Activated CD4-positive, alpha-beta memory T cell treated with anti-CD3 and anti-CD28 coated beads for 36 hours (primary cell): ENCODE results near the gene GNG4. TPM values are rescaled to one million over a fixed set of nuclear protein-coding genes. Genes with fewer than 3 reads are reported as not detected.
A peak's percentile ranks its signal among the peaks of the same experiment; 100 is the strongest.

Experiments used
- CTCF ChIA-PET: fragments of 350-600 bp; sonication (Branson Sonifier 250); formaldehyde crosslinking; loops from one replicate; lab custom pipeline; 2021; ENCODE audit warnings: antibody characterized with exemption, inconsistent platforms; lab: Charles Lee
- POLR2A ChIA-PET: fragments of 350-600 bp; sonication (Branson Sonifier 250); formaldehyde crosslinking; loops from one replicate; lab custom pipeline; 2021; ENCODE audit warnings: antibody characterized with exemption; lab: Charles Lee
- DNase-seq: peaks from one replicate; pipeline ENCODE4 v3.0.0-alpha.2; 2020
- H3K27ac Mint-ChIP-seq: one replicate; pipeline ENCODE4 v1.8.0; 2021; ENCODE audit warnings: mixed read lengths
- H3K27me3 Mint-ChIP-seq: one replicate; pipeline ENCODE4 v1.8.0; 2021; ENCODE audit warnings: mixed read lengths
- H3K36me3 Mint-ChIP-seq: one replicate; pipeline ENCODE4 v1.8.0; 2021; ENCODE audit warnings: mixed read lengths
- H3K4me1 Mint-ChIP-seq: one replicate; pipeline ENCODE4 v1.8.0; 2021; ENCODE audit warnings: low read depth, mixed read lengths
- H3K4me3 Mint-ChIP-seq: one replicate; pipeline ENCODE4 v1.8.0; 2021; ENCODE audit warnings: mild to moderate bottlenecking, mixed read lengths
- H3K9me3 Mint-ChIP-seq: one replicate; pipeline ENCODE4 v1.8.0; 2021; ENCODE audit warnings: mixed read lengths
- intact Hi-C: fragments of 100-400 bp; cut with micrococcal nuclease; formaldehyde crosslinking; loops from one replicate; pipeline ENCODE4 v1.15.1; 2023
- total RNA-seq, 2 experiments: library from RNA; stranded (reverse); gene quantifications; one replicate each; pipeline ENCODE4 v1.2.3, GENCODE V29; 2021

Gene GNG4
- total RNA-seq, 2 experiments from 2014 or later = 0.88 to 1.8 TPM

DNA sequence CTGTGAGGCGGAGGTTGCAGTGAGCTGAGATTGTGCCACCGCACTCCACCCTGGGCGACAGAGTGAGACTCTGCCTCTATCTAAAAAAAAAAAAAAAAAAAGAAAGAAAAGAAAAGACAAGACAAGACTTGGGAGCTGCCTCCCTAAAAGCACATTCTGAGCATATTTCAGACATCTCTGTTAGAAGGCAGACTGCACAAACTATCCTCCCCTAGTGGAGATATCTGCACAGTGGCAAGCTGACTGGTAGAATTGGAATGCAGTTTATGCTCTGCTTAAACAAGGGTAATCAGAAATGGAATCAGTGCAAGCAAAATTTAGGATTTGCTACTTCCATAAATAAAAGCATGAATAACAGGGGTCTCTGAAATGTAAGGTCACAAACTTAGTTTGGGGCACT lies 31.8 kb downstream of the GNG4 start:
- CTCF ChIA-PET = no interaction called here
- no peaks in the 10 kb centered on the region for H3K9me3 Mint-ChIP-seq
- no peak overlapping the region for H3K27ac Mint-ChIP-seq
- no peak for DNase-seq
- POLR2A ChIA-PET = interaction anchor here (0.7 kb wide), 1 partner anchor 219 kb away, joined by 3 read pairs; no protein-coding TSS in a partner anchor
- H3K4me3 Mint-ChIP-seq = no peak overlapping the region
- no peaks in the 10 kb centered on the region for H3K36me3 Mint-ChIP-seq
- intact Hi-C loops = no loop called here
- no peaks in the 10 kb centered on the region for H3K4me1 Mint-ChIP-seq
- no peaks in the 10 kb centered on the region for H3K27me3 Mint-ChIP-seq

DNA sequence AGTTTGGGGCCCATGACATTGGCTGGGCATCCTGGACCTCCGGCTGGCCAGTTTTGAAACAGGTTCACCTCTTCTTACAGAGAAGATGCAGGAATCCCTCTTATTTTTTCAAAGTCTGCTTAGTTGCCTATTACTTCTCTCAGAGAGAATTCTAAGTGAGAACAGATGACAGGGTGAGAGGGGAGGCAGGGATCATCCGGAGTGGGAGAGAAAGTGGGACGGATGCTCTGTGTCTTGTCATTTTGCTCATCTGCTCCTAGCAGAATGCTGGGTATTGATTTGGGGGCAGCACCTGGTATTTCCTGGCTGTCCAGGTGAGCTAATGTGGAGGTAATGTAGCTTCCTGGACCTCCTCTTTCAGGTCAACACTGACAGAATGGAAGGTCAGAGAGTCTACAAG lies 32.4 kb downstream of the GNG4 start:
- intact Hi-C loops = no loop called here
- CTCF ChIA-PET = no interaction called here
- no peak overlapping the region for H3K4me3 Mint-ChIP-seq
- no peaks in the 10 kb centered on the region for H3K36me3 Mint-ChIP-seq
- no peaks in the 10 kb centered on the region for H3K9me3 Mint-ChIP-seq
- no peaks in the 10 kb centered on the region for H3K27me3 Mint-ChIP-seq
- POLR2A ChIA-PET = no interaction called here
- no peak for DNase-seq
- H3K4me1 Mint-ChIP-seq = no peaks in the 10 kb centered on the region
- H3K27ac Mint-ChIP-seq = no peak overlapping the region

DNA sequence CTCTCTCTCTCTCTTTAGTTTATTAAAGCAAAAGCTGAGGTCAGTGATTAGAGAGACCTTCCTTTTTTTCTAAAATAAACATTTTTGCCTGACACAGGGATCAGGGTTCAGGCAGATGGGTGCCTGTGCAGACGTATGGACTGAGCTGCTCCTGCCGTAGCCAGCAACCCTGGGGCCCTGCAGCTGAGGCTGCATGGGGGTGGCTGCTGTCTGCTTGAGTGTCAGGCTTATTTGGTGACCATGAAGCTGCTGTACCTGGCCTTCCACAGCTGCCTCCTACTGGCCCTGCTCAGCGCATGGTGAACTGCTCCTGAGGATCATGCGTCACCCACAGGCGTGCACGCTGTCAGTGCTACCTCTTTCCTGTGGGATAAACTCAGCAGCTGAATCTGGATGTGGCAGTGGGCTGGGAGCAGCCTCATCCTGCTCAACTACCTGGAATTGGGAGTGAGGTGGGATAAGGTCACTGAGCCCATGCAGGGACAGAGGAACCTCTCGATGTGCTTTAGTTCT lies 35.1 kb downstream of the GNG4 start:
- Mint-ChIP-seq H3K4me1 (no peaks in the 10 kb centered on the region), H3K4me3 (no peak overlapping the region), H3K9me3 (no peaks in the 10 kb centered on the region), H3K27me3 (no peaks in the 10 kb centered on the region), H3K36me3 (no peaks in the 10 kb centered on the region), H3K27ac (no peak overlapping the region)
- ChIA-PET CTCF (interaction anchor here (0.8 to 2.1 kb wide), 2 partner anchors 13 to 358 kb away, joined by 3 to 10 read pairs; no protein-coding TSS in a partner anchor), POLR2A (no interaction called here)
- DNase-seq = no peak
- intact Hi-C loops = no loop called here

GRCh38 chr1:235613602-235614001 lies 36.0 kb downstream of the GNG4 start:
- DNase-seq = no peak
- no peaks in the 10 kb centered on the region for H3K9me3 Mint-ChIP-seq
- no peaks in the 10 kb centered on the region for H3K4me1 Mint-ChIP-seq
- CTCF ChIA-PET = interaction anchor here (0.6 to 2.1 kb wide), 4 partner anchors 12 to 359 kb away, joined by 3 to 10 read pairs (median 3); no protein-coding TSS in a partner anchor
- no peak overlapping the region for H3K27ac Mint-ChIP-seq
- no peak overlapping the region for H3K4me3 Mint-ChIP-seq
- intact Hi-C loops = no loop called here
- POLR2A ChIA-PET = no interaction called here
- H3K27me3 Mint-ChIP-seq = no peaks in the 10 kb centered on the region
- no peaks in the 10 kb centered on the region for H3K36me3 Mint-ChIP-seq

GRCh38 chr1:235612761-235613160 lies 36.8 kb downstream of the GNG4 start:
- H3K9me3 Mint-ChIP-seq = no peaks in the 10 kb centered on the region
- no peak for DNase-seq
- ChIA-PET POLR2A (no interaction called here), CTCF (no interaction called here)
- H3K4me1 Mint-ChIP-seq = no peaks in the 10 kb centered on the region
- H3K4me3 Mint-ChIP-seq = no peak overlapping the region
- no peak overlapping the region for H3K27ac Mint-ChIP-seq
- intact Hi-C loops = no loop called here
- no peaks in the 10 kb centered on the region for H3K36me3 Mint-ChIP-seq
- H3K27me3 Mint-ChIP-seq = no peaks in the 10 kb centered on the region

GRCh38 chr1:235610157-235610556 lies 39.4 kb downstream of the GNG4 start:
- Mint-ChIP-seq H3K4me3 (no peak overlapping the region), H3K4me1 (no peaks in the 10 kb centered on the region), H3K27ac (no peak overlapping the region), H3K9me3 (no peaks in the 10 kb centered on the region), H3K36me3 (no peaks in the 10 kb centered on the region), H3K27me3 (no peaks in the 10 kb centered on the region)
- DNase-seq = no peak
- ChIA-PET POLR2A (no interaction called here), CTCF (no interaction called here)
- intact Hi-C loops = no loop called here

DNA sequence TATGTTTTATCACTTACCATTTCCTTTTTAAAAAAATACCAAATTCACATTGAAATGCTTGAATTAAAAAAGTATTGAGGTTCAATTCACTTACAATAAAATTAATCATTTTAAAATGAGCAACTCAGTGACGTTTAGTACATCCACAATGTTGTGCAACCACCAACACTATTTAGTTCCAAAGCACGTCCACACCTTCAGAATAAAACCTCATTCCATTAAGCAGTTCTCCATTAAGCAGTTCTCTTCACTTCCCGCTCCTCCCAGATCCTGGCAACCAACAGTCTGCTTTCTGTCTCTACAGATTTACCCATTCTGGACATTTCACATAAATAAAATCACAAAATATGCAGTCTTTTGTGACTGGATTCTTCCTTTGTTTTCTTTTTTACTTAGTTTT lies 41.3 kb downstream of the GNG4 start:
- Mint-ChIP-seq H3K27me3 (no peaks in the 10 kb centered on the region), H3K27ac (no peak overlapping the region), H3K4me3 (no peak overlapping the region), H3K9me3 (no peaks in the 10 kb centered on the region), H3K36me3 (no peaks in the 10 kb centered on the region), H3K4me1 (no peaks in the 10 kb centered on the region)
- POLR2A ChIA-PET = no interaction called here
- CTCF ChIA-PET = no interaction called here
- DNase-seq = no peak
- intact Hi-C loops = no loop called here

DNA sequence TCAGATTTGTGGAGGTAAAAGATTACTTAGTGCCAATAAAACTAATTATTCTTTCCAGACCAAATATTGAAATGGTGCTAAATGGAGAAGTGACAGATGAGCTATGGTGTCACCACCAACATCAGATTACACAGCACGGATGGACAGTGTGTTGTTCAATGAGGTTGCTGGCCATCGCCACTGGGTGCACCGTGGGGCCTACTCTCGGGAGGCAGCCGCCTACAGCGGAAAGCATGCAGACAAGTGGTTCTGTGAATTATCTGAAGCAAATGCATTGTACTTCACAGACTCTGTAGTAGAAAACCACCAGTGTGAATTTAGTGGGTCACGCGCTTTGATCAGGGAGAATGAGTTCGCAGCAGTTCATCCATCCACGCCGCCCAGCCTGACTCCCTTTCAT lies 42.3 kb downstream of the GNG4 start:
- no peak overlapping the region for H3K4me3 Mint-ChIP-seq
- no peaks in the 10 kb centered on the region for H3K4me1 Mint-ChIP-seq
- DNase-seq = no peak
- H3K9me3 Mint-ChIP-seq = no peaks in the 10 kb centered on the region
- ChIA-PET CTCF (no interaction called here), POLR2A (no interaction called here)
- no peaks in the 10 kb centered on the region for H3K36me3 Mint-ChIP-seq
- no peak overlapping the region for H3K27ac Mint-ChIP-seq
- intact Hi-C loops = no loop called here
- no peaks in the 10 kb centered on the region for H3K27me3 Mint-ChIP-seq

GRCh38 chr1:235601104-235601503 lies 48.5 kb downstream of the GNG4 start:
- no peak overlapping the region for H3K4me3 Mint-ChIP-seq
- ChIA-PET POLR2A (interaction anchor here (1.1 kb wide), 1 partner anchor 12 kb away, joined by 3 read pairs; no protein-coding TSS in a partner anchor), CTCF (interaction anchor here (0.8 to 3.0 kb wide), 12 partner anchors 9 to 371 kb away, joined by 3 to 25 read pairs (median 4); no protein-coding TSS in a partner anchor)
- intact Hi-C loops = no loop called here
- no peaks in the 10 kb centered on the region for H3K36me3 Mint-ChIP-seq
- H3K27ac Mint-ChIP-seq = no peak overlapping the region
- H3K9me3 Mint-ChIP-seq = no peaks in the 10 kb centered on the region
- H3K4me1 Mint-ChIP-seq = no peaks in the 10 kb centered on the region
- DNase-seq = peak; percentile 30
- H3K27me3 Mint-ChIP-seq = no peaks in the 10 kb centered on the region

GRCh38 chr1:235599536-235599935 lies 50.0 kb downstream of the GNG4 start:
- no peaks in the 10 kb centered on the region for H3K27me3 Mint-ChIP-seq
- H3K36me3 Mint-ChIP-seq = no peaks in the 10 kb centered on the region
- DNase-seq = no peak
- no peaks in the 10 kb centered on the region for H3K4me1 Mint-ChIP-seq
- POLR2A ChIA-PET = no interaction called here
- CTCF ChIA-PET = interaction anchor here (0.6 to 3.0 kb wide), 3 partner anchors 22 to 85 kb away, joined by 3 to 25 read pairs (median 3); no protein-coding TSS in a partner anchor
- intact Hi-C loops = no loop called here
- H3K9me3 Mint-ChIP-seq = no peaks in the 10 kb centered on the region
- H3K4me3 Mint-ChIP-seq = no peak overlapping the region
- H3K27ac Mint-ChIP-seq = no peak overlapping the region

DNA sequence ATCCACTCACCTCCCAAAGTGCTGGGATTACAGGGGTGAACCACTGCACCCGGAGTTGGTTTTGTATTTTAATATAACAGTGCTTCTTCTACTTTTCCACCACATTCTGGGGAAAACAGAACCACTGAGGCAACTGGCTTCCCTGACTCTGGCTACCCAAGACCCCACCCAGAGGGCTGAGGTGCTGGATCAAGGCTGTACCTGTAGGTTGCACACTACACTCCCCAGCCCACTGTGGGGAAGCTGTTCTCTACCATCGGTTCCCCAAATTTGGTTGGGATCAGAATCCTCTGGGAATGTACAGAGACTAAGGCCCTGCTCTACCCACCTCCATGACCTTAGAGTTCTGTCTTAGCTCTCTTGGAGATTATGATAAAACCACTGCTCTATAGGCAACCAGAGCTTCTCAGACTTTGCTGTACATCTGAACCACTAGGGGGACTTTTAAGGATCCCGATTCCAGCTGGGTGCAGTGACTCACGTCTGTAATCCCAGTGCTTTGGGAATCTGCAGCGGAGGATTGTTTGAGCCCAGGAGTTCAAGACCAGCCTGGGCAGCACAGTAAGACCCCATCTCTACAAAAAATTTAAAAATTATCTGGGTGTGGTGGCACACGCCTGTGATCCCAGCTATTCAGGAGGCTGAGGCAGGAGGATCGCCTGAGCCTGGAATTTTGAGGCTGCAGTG lies 51.6 kb downstream of the GNG4 start:
- ChIA-PET CTCF (interaction anchor here (0.6 to 1.3 kb wide), 6 partner anchors 28 to 457 kb away, joined by 3 to 6 read pairs (median 4); no protein-coding TSS in a partner anchor), POLR2A (no interaction called here)
- Mint-ChIP-seq H3K9me3 (no peaks in the 10 kb centered on the region), H3K36me3 (no peaks in the 10 kb centered on the region), H3K4me3 (no peak overlapping the region), H3K27me3 (peaks cover 5% of the 10 kb centered on the region), H3K27ac (no peak overlapping the region), H3K4me1 (peaks cover 9% of the 10 kb centered on the region)
- intact Hi-C loops = no loop called here
- DNase-seq = no peak

DNA sequence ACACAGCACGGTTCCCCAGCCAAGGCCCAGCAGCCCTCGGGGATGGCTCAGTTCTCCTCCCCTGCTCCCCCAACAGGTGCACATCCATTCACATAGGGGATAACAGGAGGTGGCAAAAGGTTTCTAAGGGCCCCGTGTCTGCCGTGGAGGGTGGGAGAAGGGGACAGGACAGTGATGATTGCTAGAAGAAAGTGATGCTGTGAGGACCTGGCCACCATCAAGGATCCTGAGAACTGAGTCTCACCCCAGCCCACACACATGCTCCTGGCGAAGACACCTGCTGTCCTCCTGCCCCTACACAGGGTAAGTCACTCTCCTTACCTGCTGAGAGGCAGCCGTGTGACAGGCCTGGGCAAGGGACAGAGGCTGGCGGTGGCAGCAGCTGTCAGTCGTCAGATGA lies 54.5 kb downstream of the GNG4 start:
- intact Hi-C loops = no loop called here
- H3K27ac Mint-ChIP-seq = no peak overlapping the region
- no peak overlapping the region for H3K4me3 Mint-ChIP-seq
- H3K36me3 Mint-ChIP-seq = no peaks in the 10 kb centered on the region
- DNase-seq = no peak
- no peaks in the 10 kb centered on the region for H3K9me3 Mint-ChIP-seq
- ChIA-PET POLR2A (no interaction called here), CTCF (no interaction called here)
- H3K4me1 Mint-ChIP-seq = peaks cover 9% of the 10 kb centered on the region
- H3K27me3 Mint-ChIP-seq = peaks cover 10% of the 10 kb centered on the region
